Breast epithelium (tissue), 3 donors: ENCODE data around the gene C19orf53.

Source experiments
- CTCF ChIP-seq, 3 donors: fragments of 450-650 bp; IDR thresholded peaks; one replicate each; pipeline ENCODE4 v1.5.1; 2016 to 2017; ENCODE audit warnings: antibody characterized with exemption in 3 of 3, mild to moderate bottlenecking in 3 of 3, moderate library complexity in 3 of 3
- POLR2A ChIP-seq: fragments of 450-650 bp; IDR thresholded peaks from one replicate; pipeline ENCODE4 v1.6.1; 2016; ENCODE audit warnings: antibody characterized with exemption, mild to moderate bottlenecking, moderate library complexity
- POLR2AphosphoS5 ChIP-seq, 3 donors: sonication (generic); formaldehyde crosslinking; IDR thresholded peaks; one replicate each; pipeline ENCODE4 v1.6.1; 2017; ENCODE audit warnings: antibody characterized with exemption in 3 of 3

DNA sequence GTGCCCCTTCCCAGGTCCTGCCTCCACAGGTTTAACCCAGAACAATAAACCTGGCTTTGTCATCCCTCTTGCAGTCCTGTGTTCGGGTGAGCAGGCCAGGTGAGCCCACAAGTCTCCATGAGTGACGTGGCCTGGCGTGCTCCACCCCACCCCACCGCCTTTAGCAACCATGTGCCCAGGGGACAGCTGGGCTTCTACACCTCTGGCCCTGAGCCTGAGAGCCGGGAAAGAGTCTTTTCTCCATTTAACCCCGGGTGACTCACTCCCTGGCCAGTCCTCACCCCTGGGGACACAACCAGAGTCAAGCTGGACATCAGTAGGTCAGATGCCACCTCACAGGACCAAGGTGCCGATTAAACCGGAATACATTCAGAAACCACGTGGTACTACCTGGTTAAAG is 4.1 kb downstream of the C19orf53 start:
- TF ChIP-seq POLR2A: no peak
- TF ChIP-seq CTCF (IDR thresholded peaks at IDR 0.05): no peak
- no peak for TF ChIP-seq POLR2AphosphoS5 (IDR thresholded peaks at IDR 0.05)
